HEK293 (cell line): ENCODE results near the gene ADH6.

Experiments used
- YY1 ChIP-seq: fragments of 450-650 bp; formaldehyde crosslinking; IDR thresholded peaks from 2 replicates; pipeline ENCODE4 v1.5.1; 2018; ENCODE audit warnings: missing biosample characterization, missing genetic modification characterization
- ZNF155 ChIP-seq: fragments of 450-650 bp; formaldehyde crosslinking; IDR thresholded peaks from 2 replicates; pipeline ENCODE4 v1.5.1; 2016; ENCODE audit warnings: missing biosample characterization, missing genetic modification characterization
- ZNF266 ChIP-seq: fragments of 450-650 bp; formaldehyde crosslinking; IDR thresholded peaks from 2 replicates; pipeline ENCODE4 v1.5.1; 2016; ENCODE audit warnings: missing biosample characterization, missing genetic modification characterization, low read depth
- TF ChIP-seq, protein P1 (sequence below): fragments of 450-650 bp; formaldehyde crosslinking; IDR thresholded peaks from 2 replicates; pipeline ENCODE4 v1.5.1; 2016; ENCODE audit warnings: missing biosample characterization, missing genetic modification characterization, borderline replicate concordance

DNA sequence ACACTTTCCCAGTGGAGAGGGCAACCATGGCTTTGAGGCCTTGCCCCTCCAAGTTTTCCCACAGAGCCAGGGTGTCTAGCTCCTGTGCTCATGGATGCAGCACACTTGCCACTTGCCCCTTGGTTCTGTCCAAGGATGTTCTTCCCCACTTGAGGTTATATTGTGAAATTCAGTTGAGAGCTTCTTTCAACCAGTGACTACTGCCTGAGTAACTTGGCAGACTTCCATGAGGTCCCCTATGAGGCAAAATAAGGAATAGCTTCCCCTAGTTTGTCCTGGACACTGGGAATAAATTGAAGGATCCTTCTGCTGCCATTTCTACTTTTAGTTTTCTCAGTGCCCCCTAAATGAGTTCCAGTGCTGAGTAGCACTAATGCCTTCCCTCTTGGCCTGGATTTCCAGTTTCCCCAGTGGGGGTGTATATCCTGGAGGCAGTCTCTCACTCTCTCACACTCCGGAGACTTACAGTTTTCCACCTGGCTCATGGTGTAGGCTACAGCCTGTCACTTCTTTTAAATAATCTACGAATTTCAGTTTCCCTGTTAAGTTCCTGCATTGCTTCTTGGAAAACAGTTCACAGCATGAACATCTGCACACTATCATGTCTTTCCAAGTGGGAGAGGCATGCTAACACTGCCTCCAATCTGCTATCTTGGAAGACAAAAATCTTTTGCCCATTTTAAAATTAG lies 38.5 kb downstream of the ADH6 start:
- TF ChIP-seq, protein P1, sequence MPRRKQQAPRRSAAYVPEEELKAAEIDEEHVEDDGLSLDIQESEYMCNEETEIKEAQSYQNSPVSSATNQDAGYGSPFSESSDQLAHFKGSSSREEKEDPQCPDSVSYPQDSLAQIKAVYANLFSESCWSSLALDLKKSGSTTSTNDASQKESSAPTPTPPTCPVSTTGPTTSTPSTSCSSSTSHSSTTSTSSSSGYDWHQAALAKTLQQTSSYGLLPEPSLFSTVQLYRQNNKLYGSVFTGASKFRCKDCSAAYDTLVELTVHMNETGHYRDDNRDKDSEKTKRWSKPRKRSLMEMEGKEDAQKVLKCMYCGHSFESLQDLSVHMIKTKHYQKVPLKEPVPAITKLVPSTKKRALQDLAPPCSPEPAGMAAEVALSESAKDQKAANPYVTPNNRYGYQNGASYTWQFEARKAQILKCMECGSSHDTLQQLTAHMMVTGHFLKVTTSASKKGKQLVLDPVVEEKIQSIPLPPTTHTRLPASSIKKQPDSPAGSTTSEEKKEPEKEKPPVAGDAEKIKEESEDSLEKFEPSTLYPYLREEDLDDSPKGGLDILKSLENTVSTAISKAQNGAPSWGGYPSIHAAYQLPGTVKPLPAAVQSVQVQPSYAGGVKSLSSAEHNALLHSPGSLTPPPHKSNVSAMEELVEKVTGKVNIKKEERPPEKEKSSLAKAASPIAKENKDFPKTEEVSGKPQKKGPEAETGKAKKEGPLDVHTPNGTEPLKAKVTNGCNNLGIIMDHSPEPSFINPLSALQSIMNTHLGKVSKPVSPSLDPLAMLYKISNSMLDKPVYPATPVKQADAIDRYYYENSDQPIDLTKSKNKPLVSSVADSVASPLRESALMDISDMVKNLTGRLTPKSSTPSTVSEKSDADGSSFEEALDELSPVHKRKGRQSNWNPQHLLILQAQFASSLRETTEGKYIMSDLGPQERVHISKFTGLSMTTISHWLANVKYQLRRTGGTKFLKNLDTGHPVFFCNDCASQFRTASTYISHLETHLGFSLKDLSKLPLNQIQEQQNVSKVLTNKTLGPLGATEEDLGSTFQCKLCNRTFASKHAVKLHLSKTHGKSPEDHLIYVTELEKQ (tag by site-specific recombination) = no peak
- TF ChIP-seq ZNF155 (tag by site-specific recombination) (no peak), YY1 (tag by site-specific recombination) (no peak), ZNF266 (tag by site-specific recombination) (no peak)
